H1 (cell line): ENCODE measurements around the gene FOXRED1. TPM values are rescaled to one million over a fixed set of nuclear protein-coding genes. Genes with fewer than 3 reads are reported as not detected.

ENCODE experiments used
- EZH2 ChIP-seq: fragments of 200-600 bp; sonication (generic); IDR thresholded peaks from 2 replicates; pipeline ENCODE4 v1.7.1; 2012; ENCODE audit warnings: low read depth, mild to moderate bottlenecking, moderate library complexity, low read length, inconsistent platforms; ENCODE audit not compliant: severe bottlenecking
- SAP30 ChIP-seq: fragments of 300-600 bp; sonication (generic); IDR thresholded peaks from 2 replicates; pipeline ENCODE4 v1.7.1; 2012; ENCODE audit warnings: low read length, moderate library complexity, mild to moderate bottlenecking, inconsistent platforms; ENCODE audit not compliant: insufficient read depth, insufficient replicate concordance
- TCF12 ChIP-seq: IDR thresholded peaks from 2 replicates; pipeline ENCODE4 v1.6.1; 2011; ENCODE audit warnings: low read depth, mild to moderate bottlenecking, low read length
- polyA plus RNA-seq, 7 experiments: library from polyadenylated mRNA; depleted of rRNA in 3 of 7; stranded (reverse) in 5 of 7; unstranded in 2 of 7; fragments of >200 nt in 5 of 7; fragments of 200-250 nt in 2 of 7; gene quantifications; 1 replicate in 5 of 7; 2 replicates in 1 of 7; 4 replicates in 1 of 7; pipeline versions ENCODE4 v1.2.1 to v1.2.3, GENCODE V29; 2011 to 2013; ENCODE audit warnings: missing spikeins in 2 of 7, mixed read lengths in 2 of 7
- total RNA-seq: library from RNA; stranded (reverse); fragmentation: NEBNext Ultra II Directional; extraction: Animal tissue kit (Norgen Biotek cat#: 25700); gene quantifications from 2 replicates; pipeline ENCODE4 v1.2.1, GENCODE V29; 2021
- TF ChIP-seq, protein P1 (sequence below): fragments of 300-600 bp; sonication (generic); IDR thresholded peaks from 2 replicates; pipeline ENCODE4 v1.7.1; 2012; ENCODE audit warnings: low read length, moderate library complexity, mild to moderate bottlenecking, inconsistent platforms; ENCODE audit not compliant: insufficient replicate concordance
- TF ChIP-seq, protein P2 (sequence below): IDR thresholded peaks from 2 replicates; pipeline ENCODE4 v1.6.1; 2011; ENCODE audit warnings: low read length, improper control_type of control experiment

The FOXRED1 gene
- total and polyA plus RNA-seq, 2 of the 8 experiments (the other 6 are each of a cell fraction or from before 2014, with no cell fraction given), result 48.8 to 99.4 TPM

DNA sequence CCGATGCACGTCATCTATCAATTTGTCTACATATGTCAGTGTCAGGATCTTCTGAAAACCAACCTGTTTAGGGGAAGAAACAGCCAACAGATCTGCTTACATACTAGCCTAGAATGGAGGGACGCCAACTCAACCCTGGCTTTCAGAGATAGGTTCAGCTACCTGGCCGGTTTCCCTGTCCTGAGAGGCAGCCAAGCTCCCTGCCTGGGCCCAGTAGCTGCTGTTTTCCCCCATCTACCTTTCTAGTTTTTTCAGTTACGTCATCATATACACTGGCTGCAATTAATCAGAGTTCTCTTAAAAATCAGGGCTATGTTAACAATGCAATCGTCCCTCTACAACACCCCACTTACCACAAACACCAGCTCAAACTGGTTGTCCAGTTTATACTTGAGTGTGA, 1.3 kb upstream of the FOXRED1 start (continued):
- TF ChIP-seq, protein P1, sequence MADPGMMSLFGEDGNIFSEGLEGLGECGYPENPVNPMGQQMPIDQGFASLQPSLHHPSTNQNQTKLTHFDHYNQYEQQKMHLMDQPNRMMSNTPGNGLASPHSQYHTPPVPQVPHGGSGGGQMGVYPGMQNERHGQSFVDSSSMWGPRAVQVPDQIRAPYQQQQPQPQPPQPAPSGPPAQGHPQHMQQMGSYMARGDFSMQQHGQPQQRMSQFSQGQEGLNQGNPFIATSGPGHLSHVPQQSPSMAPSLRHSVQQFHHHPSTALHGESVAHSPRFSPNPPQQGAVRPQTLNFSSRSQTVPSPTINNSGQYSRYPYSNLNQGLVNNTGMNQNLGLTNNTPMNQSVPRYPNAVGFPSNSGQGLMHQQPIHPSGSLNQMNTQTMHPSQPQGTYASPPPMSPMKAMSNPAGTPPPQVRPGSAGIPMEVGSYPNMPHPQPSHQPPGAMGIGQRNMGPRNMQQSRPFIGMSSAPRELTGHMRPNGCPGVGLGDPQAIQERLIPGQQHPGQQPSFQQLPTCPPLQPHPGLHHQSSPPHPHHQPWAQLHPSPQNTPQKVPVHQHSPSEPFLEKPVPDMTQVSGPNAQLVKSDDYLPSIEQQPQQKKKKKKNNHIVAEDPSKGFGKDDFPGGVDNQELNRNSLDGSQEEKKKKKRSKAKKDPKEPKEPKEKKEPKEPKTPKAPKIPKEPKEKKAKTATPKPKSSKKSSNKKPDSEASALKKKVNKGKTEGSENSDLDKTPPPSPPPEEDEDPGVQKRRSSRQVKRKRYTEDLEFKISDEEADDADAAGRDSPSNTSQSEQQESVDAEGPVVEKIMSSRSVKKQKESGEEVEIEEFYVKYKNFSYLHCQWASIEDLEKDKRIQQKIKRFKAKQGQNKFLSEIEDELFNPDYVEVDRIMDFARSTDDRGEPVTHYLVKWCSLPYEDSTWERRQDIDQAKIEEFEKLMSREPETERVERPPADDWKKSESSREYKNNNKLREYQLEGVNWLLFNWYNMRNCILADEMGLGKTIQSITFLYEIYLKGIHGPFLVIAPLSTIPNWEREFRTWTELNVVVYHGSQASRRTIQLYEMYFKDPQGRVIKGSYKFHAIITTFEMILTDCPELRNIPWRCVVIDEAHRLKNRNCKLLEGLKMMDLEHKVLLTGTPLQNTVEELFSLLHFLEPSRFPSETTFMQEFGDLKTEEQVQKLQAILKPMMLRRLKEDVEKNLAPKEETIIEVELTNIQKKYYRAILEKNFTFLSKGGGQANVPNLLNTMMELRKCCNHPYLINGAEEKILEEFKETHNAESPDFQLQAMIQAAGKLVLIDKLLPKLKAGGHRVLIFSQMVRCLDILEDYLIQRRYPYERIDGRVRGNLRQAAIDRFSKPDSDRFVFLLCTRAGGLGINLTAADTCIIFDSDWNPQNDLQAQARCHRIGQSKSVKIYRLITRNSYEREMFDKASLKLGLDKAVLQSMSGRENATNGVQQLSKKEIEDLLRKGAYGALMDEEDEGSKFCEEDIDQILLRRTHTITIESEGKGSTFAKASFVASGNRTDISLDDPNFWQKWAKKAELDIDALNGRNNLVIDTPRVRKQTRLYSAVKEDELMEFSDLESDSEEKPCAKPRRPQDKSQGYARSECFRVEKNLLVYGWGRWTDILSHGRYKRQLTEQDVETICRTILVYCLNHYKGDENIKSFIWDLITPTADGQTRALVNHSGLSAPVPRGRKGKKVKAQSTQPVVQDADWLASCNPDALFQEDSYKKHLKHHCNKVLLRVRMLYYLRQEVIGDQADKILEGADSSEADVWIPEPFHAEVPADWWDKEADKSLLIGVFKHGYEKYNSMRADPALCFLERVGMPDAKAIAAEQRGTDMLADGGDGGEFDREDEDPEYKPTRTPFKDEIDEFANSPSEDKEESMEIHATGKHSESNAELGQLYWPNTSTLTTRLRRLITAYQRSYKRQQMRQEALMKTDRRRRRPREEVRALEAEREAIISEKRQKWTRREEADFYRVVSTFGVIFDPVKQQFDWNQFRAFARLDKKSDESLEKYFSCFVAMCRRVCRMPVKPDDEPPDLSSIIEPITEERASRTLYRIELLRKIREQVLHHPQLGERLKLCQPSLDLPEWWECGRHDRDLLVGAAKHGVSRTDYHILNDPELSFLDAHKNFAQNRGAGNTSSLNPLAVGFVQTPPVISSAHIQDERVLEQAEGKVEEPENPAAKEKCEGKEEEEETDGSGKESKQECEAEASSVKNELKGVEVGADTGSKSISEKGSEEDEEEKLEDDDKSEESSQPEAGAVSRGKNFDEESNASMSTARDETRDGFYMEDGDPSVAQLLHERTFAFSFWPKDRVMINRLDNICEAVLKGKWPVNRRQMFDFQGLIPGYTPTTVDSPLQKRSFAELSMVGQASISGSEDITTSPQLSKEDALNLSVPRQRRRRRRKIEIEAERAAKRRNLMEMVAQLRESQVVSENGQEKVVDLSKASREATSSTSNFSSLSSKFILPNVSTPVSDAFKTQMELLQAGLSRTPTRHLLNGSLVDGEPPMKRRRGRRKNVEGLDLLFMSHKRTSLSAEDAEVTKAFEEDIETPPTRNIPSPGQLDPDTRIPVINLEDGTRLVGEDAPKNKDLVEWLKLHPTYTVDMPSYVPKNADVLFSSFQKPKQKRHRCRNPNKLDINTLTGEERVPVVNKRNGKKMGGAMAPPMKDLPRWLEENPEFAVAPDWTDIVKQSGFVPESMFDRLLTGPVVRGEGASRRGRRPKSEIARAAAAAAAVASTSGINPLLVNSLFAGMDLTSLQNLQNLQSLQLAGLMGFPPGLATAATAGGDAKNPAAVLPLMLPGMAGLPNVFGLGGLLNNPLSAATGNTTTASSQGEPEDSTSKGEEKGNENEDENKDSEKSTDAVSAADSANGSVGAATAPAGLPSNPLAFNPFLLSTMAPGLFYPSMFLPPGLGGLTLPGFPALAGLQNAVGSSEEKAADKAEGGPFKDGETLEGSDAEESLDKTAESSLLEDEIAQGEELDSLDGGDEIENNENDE, result no peak
- TF ChIP-seq SAP30 (no peak), TCF12 (no peak), EZH2 (no peak)
- TF ChIP-seq, protein P2, sequence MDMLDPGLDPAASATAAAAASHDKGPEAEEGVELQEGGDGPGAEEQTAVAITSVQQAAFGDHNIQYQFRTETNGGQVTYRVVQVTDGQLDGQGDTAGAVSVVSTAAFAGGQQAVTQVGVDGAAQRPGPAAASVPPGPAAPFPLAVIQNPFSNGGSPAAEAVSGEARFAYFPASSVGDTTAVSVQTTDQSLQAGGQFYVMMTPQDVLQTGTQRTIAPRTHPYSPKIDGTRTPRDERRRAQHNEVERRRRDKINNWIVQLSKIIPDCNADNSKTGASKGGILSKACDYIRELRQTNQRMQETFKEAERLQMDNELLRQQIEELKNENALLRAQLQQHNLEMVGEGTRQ, result no peak
